Epithelial cell of prostate (primary cell): ENCODE data around the gene GNG12.

Experiments
- DNase-seq: peaks from one replicate; pipeline ENCODE4 v3.0.0-alpha.2; 2011; ENCODE audit warnings: low read depth, low spot score
- H3K27ac ChIP-seq: fragments of 450-650 bp; 2 replicates; pipeline ENCODE4 v1.5.1; 2017; ENCODE audit warnings: mild to moderate bottlenecking

The GNG12 gene

DNA sequence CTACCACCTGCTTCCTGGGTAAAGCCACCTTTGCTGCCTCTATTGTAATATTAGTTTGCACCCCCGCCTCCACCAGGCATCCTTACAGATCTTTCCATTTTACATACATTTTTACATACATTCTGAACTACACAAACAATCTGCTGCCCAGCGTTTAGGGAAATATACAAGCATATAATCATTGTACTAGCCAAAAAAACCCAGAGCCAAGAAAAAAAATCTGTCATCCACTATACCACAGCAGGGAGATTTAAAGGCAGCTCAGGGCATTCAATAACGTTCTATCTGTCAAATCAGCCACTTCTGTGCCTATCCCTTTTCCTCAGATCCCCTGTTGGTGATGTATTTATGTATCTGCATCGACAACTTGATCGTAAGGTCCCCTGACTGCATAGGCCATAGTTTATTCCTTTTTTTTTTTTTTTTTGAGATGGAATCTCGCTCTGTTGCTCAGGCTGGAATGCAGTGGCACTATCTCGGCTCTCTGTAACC, 43.0 kb downstream of the GNG12 start:
- no peak for DNase-seq
- no peak overlapping the region for H3K27ac ChIP-seq

DNA sequence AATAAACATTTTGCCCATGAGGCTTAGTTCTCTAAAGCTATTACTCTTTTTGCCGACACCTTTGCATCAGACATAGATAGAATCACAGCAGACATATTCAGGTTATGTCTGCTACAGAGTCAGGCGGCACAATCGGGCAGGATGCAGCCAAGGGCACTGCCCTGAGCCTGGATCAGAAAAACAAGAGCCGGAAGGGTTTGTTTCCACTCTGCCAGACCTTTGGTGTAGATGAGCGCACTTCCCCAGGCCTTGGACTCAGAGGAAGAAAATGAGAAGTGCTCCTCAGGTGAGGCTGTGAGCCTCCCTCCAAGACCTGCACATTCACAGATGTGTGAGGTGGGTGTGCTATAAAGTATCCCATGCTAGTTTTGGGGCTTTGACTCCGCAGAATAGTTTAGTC, 43.7 kb downstream of the GNG12 start:
- no peak for DNase-seq
- H3K27ac ChIP-seq, result no peak overlapping the region

DNA sequence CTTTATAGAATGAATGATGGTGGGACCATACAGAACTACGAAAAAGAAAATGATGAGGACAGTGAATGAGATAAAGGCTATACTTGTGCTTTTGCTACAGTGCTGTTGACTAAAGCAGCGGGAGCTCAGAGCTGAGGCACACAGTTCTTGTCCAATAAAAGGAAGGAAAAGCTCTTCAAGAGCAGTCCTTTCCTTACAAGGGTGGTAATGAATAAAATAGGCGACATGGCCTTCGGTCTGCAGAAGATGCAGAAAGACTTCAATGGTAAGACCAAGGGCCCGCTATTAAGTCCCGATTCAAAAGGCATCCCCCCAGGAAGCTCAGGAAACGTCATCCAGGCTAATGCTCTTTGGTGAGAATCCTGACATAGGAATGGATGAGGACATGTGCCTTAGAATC, 44.4 kb downstream of the GNG12 start:
- no peak overlapping the region for H3K27ac ChIP-seq
- DNase-seq, result no peak

DNA sequence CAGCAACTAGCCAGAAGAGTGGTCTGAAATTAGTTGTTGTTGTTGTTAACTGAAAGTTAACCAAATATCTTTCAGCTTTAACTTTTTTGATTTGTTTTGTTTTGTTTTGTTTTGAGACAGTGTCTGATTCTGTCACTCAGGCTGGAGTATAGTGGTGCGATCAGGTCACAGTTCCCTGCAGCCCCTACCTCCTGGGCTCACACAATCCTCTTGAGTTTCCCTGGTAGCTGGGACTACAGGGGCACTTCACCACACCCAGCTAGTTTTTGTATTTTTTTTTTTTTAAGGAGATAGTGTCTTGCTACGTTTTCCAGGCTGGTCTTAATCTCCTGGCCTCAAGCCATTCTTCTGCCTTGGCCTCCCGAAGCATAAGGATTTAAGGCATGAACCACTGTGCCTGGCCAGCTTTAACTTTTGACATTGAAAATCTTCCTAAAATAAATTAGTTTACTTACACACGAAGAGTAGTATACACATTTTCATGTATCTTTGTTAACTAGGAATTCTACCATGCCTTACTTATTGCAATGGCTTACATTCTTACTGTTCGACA, 45.0 kb downstream of the GNG12 start:
- no peak overlapping the region for H3K27ac ChIP-seq
- no peak for DNase-seq

GRCh38 chr1:67787746-67788145, 45.5 kb downstream of the GNG12 start:
- no peak overlapping the region for H3K27ac ChIP-seq
- no peak for DNase-seq

GRCh38 chr1:67785847-67786753, 47.2 kb downstream of the GNG12 start:
- no peak overlapping the region for H3K27ac ChIP-seq
- no peak for DNase-seq

GRCh38 chr1:67784545-67785186, 48.6 kb downstream of the GNG12 start:
- DNase-seq, result peak; percentile 8
- H3K27ac ChIP-seq, result no peak overlapping the region

DNA sequence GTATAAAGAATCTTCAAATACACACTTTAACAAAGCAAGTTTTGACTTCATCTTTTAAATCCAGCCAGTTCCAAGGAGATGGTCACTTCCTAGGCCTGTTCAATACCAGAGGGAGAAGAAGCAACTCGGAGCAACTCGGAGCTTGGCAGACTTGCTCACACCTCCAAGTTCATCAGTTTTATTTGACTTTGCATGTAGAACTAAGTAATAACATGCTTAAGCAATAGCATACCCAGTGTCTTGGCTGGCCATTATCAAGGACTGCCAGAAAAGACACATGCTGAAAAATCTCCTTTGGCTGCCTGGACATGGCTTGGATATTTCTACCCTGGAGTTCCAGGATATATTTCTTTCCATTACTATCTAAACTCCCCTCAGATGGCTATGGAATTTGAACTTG, 52.6 kb downstream of the GNG12 start:
- no peak overlapping the region for H3K27ac ChIP-seq

DNA sequence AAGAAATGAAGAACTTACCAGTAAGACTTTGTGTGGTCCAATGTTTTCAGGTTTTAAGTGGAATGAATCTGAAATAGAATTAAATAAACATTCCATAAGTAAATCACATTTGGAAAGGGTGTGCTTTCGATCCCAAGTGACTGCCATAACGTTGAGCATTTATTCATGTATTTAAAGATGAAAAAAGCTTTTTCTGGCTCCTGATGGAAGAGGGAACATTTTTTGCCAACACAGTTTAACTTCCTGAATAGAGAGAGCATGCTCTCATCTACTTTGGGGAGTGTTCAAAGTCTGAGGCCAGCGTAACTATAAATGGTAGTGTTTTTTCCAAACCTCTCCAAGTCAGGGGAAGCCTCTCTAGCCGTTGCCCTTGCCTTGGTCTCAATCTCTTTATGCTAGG, 55.8 kb downstream of the GNG12 start:
- DNase-seq, result no peak
- H3K27ac ChIP-seq, result no peak overlapping the region

More for the DNA sequence above, 52.6 kb downstream of the GNG12 start:
- no peak for DNase-seq

GRCh38 chr1:67777016-67777415, 56.3 kb downstream of the GNG12 start:
- no peak overlapping the region for H3K27ac ChIP-seq
- DNase-seq, result no peak

DNA sequence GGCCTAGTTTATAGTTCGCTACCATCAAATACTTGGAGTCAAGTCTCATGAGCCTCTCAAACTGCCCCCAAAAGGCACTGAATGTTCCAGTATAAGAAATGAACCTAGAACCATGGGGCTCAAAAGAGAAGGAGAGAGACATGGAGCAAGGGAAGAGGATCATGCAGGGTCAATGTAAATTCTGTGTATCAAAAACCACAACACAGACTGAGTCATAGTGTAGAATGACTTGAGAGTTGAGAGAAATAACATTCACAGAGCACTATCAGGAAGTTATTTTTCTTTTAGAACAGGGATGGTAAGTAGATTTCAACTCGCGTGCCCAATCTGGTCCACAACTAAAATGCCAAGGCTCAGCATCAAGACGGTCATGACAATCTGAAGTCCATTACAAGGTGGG, 59.8 kb downstream of the GNG12 start:
- no peak overlapping the region for H3K27ac ChIP-seq
- no peak for DNase-seq

GRCh38 chr1:67771749-67772148, 61.5 kb downstream of the GNG12 start:
- no peak for DNase-seq
- peak overlapping the region; percentile 47 for H3K27ac ChIP-seq

- DNase-seq, result peak; percentile 97
- H3K27ac ChIP-seq, result peak overlapping the region; percentile 47
These were observed 62.1 kb downstream of the GNG12 start for GRCh38 chr1:67771152-67771551.

- no peak overlapping the region for H3K27ac ChIP-seq
- no peak for DNase-seq
These were observed 63.5 kb downstream of the GNG12 start for GRCh38 chr1:67769633-67770256.

DNA sequence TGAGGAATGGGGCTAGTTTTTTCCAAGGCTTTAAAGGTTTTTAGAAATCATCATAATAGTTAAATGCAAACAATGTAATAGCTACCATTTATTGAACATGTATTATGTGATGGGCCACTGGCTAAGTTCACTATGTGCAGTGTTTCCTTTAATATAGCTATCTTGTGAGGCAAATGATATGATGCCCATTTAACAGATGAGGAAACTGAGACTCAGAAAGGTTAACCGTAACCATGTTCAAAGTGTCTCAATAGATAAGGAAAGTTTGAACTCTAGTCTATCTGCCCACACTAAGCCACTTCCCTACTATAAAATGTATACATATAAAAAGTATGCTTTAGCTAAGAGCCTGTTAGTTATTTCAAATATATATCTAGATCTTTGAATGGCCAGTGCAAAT, 64.8 kb downstream of the GNG12 start:
- DNase-seq, result no peak

DNA sequence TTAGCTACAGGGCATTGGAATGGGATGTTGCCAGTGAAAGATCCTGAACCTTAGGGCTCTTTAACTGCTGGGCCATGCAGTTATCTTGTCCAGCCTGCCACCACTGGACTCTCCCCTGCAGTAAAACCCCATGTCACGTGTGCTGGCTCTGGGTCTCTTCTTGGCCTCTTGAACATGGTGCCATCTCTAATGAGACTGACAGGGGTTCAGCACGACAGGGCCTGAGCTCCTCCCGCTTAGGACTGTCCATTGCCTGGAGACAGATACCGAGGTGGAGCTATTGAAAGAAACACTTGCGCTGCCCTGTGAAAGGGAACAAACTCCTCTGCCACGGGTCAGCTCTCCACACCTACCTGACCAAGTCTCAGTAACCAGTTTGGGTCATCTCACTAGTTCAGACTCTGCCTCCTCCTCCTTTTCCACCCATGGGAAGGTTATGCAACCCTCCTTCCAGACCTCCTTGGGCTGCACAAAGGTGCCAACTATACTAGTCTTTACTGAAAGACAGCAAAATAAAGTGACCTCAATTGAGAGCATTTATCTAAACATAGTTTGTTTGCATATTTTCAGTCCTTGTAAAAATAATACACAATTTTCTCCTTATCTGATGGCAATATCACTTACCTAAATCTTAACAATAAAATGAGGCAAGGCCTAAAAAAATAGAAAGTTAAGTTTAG, 66.0 kb downstream of the GNG12 start:
- DNase-seq, result no peak
- peak overlapping the region; percentile 76 for H3K27ac ChIP-seq

More for the DNA sequence above, 64.8 kb downstream of the GNG12 start:
- no peak overlapping the region for H3K27ac ChIP-seq

- peak overlapping the region; percentile 76 for H3K27ac ChIP-seq
- DNase-seq, result peak; percentile 53
These were observed 66.9 kb downstream of the GNG12 start for GRCh38 chr1:67766141-67766978.

GRCh38 chr1:67764633-67765032, 68.6 kb downstream of the GNG12 start:
- H3K27ac ChIP-seq, result no peak overlapping the region
- no peak for DNase-seq

- DNase-seq, result no peak
- peak overlapping the region; percentile 81 for H3K27ac ChIP-seq
These were observed 71.5 kb downstream of the GNG12 start for GRCh38 chr1:67761730-67762129.
